GM11168 (cell line): ENCODE data around the gene ERN2.

Experiments used
- in situ Hi-C: fragments of 300-500 bp; cut with MboI; formaldehyde crosslinking; loops from one replicate; pipeline ENCODE4 v1.12.0; 2022; ENCODE audit warnings: low sequenced_read_pairs; ENCODE audit not compliant: unreplicated experiment

Gene ERN2

DNA sequence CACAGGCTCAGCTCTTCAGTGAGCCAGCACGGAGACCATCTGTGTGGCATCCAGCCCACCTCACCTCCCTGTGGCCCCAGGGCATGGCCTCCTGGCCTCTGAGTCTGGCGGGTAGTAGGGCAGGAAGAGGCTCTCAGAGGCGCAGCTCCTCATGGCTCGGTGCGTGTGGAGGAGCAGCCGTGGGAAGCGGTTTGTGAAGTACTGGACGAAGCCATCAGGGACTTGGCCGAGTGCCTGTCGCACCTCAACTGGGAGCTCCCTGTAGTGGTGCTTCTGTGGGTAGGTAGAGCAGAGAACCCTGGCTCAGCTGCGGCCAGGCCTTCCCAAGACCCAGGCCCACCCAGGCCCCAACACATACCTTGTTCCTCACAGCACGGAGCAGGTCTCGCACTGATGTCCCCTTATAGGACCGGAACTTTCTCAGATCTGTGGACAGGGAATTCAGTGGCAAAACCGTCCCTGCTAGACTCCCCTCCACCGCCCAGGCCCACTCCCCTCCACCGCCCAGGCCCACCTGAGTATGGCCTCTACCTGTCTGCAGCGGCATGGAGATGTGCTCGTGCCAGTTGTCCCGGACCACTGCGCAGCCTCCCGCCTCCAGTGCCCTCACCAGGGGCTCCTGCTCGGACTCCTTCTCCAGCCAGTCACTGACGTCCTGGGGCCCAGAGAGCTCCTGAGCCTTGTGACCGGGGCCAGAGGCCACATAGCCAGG, 22.1 kb downstream of the ERN2 start:
- in situ Hi-C loops, result no loop called here

DNA sequence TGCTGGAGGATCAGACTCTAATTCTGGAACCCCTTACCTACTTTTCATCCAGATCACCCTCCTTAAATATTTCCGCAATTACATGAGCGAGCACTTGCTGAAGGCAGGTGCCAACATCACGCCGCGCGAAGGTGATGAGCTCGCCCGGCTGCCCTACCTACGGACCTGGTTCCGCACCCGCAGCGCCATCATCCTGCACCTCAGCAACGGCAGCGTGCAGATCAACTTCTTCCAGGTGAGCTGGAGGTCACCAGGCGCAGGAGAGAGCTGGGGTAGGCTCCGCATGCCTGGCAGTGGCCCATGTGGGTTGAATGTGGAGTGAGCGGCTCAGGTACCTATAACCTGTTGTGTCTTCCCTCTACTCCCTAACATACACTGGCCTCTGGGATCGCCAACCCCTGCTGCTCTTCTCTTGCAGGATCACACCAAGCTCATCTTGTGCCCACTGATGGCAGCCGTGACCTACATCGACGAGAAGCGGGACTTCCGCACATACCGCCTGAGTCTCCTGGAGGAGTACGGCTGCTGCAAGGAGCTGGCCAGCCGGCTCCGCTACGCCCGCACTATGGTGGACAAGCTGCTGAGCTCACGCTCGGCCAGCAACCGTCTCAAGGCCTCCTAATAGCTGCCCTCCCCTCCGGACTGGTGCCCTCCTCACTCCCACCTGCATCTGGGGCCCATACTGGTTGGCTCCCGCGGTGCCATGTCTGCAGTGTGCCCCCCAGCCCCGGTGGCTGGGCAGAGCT, 23.4 kb downstream of the ERN2 start:
- in situ Hi-C loops, result no loop called here

DNA sequence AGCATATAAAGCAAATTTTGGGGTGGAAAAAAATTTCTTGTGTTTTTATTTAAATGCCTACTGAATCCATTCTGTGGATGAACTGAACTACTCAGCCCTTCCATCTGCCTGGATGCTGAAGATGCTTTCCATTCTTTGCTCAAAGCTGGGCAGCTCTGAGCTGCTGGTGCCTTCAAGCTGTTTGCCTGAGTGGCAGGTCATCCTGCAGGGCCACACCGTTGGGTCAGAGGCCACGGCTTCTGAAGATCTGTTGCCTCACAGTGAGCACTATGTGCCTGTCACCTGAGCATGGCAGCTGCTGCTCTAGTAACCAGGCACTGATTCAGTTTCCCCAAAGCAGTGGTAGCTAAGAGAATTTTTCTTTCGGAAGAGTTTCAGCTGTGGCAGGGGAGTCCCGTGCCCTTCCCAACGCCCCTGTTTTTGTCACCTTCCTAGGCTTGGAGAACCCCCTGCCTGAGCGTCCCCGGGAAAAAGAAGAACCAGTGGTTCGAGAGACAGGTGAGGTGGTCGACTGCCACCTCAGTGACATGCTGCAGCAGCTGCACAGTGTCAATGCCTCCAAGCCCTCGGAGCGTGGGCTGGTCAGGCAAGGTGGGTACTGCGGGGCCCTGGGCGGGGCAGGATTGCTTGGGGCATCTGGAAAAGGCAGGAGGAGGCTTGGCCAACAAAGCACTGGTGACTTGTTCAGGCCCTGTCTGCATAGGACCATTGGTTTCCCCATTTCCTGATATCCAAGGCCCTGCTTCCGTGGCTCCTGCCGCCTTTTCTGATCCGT, 25.8 kb downstream of the ERN2 start:
- in situ Hi-C loops, result no loop called here

- in situ Hi-C loops, result no loop called here
These were observed 29.5 kb downstream of the ERN2 start for GRCh38 chr16:23683487-23683886.

DNA sequence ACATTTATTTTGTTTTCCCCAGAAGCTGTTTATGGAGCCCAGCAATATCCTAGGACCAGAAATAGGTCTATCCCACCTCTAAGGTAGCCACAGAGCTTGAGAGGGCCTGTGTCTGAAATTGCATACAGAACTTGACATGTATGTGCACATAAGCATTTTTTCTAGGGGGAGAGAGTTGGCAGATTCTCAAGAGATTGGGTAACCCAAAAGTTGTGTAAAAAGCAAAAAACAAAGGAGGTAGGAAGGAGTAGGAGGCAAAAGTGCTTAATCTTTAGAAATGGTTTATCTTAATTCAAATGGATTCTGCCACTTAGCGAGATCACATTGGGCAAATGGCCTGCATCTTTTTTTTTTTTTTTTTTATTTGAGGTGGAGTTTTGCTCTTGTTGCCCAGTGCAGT, 30.8 kb downstream of the ERN2 start:
- in situ Hi-C loops, result no loop called here

DNA sequence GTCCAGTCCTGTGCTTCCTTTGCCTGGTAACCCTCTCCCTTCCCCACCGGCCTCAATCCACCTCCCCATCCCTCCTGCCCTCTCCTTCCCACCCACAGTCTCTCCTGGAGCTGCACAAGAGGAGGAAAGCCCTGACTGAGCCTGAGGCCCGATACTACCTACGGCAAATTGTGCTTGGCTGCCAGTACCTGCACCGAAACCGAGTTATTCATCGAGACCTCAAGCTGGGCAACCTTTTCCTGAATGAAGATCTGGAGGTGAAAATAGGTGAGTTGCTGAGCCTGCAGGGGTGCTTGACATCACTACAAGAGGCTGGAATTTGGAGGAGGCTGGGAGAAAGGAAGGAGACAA, 33.1 kb downstream of the ERN2 start:
- in situ Hi-C loops, result no loop called here

- in situ Hi-C loops, result no loop called here
These were observed 33.6 kb downstream of the ERN2 start for GRCh38 chr16:23679274-23679985.

GRCh38 chr16:23678430-23679273, 34.4 kb downstream of the ERN2 start, which contains the start of gene PLK1:
Gene PLK1 (plus strand): TSS chr16:23678889. CDS start chr16:23678933, 44 bp downstream.
- in situ Hi-C loops, result no loop called here

DNA sequence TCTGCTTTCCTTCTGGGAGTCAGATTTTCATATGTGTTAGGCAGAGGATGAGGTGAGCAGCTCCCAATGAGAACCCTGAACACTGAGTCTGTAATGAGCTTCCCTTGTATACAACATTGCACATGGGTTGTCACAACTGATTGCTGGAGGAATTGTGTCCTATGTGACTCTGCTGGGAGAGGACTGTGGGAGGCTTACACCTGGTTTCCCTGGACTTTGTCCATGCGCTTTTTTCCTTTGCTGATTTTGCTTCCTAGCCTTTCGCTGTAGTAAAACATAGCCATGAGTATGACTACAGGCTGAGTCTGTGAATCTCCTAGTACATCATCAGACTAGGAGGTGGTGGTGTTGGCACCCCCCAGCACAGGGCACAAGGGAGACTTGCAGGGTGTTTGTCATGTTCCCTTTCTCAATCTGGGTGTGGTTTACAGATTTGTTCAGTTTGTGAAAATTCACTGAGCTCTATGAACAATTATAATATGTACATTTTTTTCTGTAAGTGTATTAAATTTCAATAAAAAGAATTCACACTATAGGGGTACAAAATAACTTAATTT, 36.0 kb downstream of the ERN2 start:
- in situ Hi-C loops, result no loop called here

GRCh38 chr16:23673971-23674614, 38.9 kb downstream of the ERN2 start:
- in situ Hi-C loops, result no loop called here

- in situ Hi-C loops, result no loop called here
These were observed 42.8 kb downstream of the ERN2 start for GRCh38 chr16:23670137-23670776.

- in situ Hi-C loops, result no loop called here
These were observed 44.1 kb downstream of the ERN2 start for GRCh38 chr16:23668873-23669272.

DNA sequence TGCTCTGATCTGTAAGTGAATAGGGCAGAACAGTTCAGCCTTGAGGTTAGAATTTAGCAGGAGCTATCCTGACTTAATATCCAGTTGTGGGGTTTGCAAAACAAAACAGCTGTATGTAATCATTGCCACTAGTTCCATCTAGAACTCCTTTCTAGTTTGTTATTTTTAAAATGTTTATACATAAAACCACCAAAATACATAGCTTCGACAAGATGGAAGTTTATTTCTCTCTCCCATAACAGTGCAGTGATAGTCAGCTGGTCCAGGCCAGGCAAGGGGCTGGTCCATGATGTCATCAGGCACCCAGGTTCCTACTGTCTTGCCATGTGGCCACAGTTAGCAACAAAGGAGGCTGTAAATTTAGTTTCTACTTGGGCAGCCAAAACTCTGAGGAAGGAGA, 44.8 kb downstream of the ERN2 start:
- in situ Hi-C loops, result no loop called here

DNA sequence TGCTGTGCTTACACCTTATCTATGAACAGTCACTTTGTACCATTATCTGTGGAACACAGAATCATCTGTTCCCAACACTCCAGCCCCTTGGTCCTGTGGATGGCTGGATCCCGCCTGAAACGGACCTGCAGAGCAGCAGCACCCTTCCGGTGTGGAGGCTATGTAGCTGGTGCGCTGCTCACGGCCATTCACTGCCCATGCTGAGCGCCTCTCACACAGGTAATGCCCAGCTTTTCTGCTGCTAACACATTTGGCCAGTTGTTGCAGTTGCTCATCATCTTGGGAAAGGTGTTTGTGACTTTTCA, 45.7 kb downstream of the ERN2 start:
- in situ Hi-C loops, result no loop called here

DNA sequence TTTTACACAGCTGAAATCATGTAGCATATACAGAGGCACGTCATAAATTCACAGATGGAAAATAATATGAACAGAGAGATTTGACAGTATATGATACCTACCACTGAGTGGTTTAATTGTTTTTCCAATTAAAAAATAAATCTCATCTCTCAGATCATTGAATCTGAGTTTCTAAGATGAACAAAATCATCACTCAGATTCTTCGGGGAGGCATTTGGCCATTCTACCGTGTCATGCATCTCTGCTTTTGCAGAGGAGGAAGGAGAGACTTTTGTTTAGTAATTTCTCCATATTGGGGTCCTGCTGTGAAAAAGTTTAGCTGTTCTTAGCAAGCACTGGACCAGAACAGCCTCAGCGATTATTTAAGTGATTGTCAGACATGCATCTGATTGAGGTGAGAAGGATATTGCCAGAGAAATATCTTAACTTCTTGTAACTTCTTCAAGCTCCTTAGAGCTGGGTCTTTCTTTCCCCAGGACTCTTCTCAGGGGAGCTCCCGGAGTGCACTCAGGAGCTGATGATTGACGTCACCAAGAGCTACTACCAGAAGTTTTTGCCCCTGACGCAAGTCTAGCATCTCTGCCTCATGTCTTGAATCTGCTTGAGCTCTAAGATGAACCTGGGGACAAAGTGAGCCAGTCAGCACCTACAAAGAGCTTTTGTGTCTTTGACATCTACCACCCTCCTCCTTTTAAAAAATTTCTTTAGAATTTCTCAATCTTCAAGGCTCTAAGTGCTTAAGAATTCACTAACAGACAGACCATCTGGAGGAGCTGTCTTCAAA, 46.3 kb downstream of the ERN2 start:
- in situ Hi-C loops, result no loop called here

- in situ Hi-C loops, result no loop called here
These were observed 49.1 kb downstream of the ERN2 start for GRCh38 chr16:23663918-23664317.

GRCh38 chr16:23651943-23652468, 61.0 kb downstream of the ERN2 start:
- in situ Hi-C loops, result no loop called here
